ENCODE data around the gene PPP1R7. TPM values are rescaled to one million over a fixed set of nuclear protein-coding genes. Genes with fewer than 3 reads are reported as not detected.
A peak's percentile ranks its signal among the peaks of the same experiment; 100 is the strongest.

PPP1R7 gene
- total RNA-seq, 1 donor from 2014 or later, result 55.5 TPM

GRCh38 chr2:241216211-241216761, 66.0 kb downstream of the PPP1R7 start:
- H3K27ac Mint-ChIP-seq (ENCODE audit: unreplicated experiment), result peak overlapping the region; percentile 41
- peaks cover 25% of the 10 kb centered on the region for H3K4me1 Mint-ChIP-seq (ENCODE audit: unreplicated experiment)
- DNase-seq (ENCODE audit: extremely low spot score, unreplicated experiment), result no peak
- H3K36me3 Mint-ChIP-seq (ENCODE audit: unreplicated experiment), result no peaks in the 10 kb centered on the region
- no peaks in the 10 kb centered on the region for H3K9me3 Mint-ChIP-seq (ENCODE audit: unreplicated experiment)
- peaks cover 4% of the 10 kb centered on the region for H3K27me3 Mint-ChIP-seq (ENCODE audit: unreplicated experiment)
- peak overlapping the region; percentile 57 for H3K4me3 Mint-ChIP-seq (ENCODE audit: unreplicated experiment)
- TF ChIP-seq CTCF (IDR thresholded peaks at IDR 0.05), result no peak

DNA sequence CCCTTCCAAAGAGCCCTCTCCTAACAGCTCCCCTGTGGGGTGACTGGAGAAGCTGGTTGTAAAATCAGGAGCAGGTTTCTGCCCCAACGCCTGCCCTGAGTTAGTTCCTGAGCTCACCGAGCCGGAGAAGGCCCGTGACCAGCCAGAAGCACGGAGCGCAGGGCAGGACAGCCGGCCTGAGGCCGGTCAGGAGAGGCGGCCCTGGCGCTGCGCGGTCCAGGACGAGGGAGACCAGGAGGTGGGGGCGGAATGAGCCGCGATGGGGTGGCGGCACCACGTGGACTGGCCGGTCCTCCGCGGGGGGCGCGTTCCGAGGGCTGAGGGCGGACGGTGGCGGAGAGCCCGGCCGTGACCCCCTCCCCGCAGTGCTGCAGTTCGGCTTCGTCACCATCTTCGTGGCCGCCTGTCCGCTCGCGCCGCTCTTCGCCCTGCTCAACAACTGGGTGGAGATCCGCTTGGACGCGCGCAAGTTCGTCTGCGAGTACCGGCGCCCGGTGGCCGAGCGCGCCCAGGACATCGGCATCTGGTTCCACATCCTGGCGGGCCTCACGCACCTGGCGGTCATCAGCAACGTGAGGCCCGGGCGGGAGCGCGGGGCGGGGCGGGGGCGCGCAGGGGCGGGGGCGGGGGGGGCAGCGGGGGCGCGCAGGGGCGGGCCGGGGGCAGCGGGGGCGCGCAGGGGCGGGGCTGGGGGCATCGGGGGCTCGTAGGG, 67.2 kb downstream of the PPP1R7 start:
- Mint-ChIP-seq H3K9me3 (ENCODE audit: unreplicated experiment) (no peaks in the 10 kb centered on the region), H3K27me3 (ENCODE audit: unreplicated experiment) (no peaks in the 10 kb centered on the region), H3K4me1 (ENCODE audit: unreplicated experiment) (peaks cover 25% of the 10 kb centered on the region), H3K36me3 (ENCODE audit: unreplicated experiment) (no peaks in the 10 kb centered on the region), H3K27ac (ENCODE audit: unreplicated experiment) (peak overlapping the region; percentile 86), H3K4me3 (ENCODE audit: unreplicated experiment) (peak overlapping the region; percentile 74)
- no peak for TF ChIP-seq CTCF (IDR thresholded peaks at IDR 0.05)
- DNase-seq (ENCODE audit: extremely low spot score, unreplicated experiment), result no peak

DNA sequence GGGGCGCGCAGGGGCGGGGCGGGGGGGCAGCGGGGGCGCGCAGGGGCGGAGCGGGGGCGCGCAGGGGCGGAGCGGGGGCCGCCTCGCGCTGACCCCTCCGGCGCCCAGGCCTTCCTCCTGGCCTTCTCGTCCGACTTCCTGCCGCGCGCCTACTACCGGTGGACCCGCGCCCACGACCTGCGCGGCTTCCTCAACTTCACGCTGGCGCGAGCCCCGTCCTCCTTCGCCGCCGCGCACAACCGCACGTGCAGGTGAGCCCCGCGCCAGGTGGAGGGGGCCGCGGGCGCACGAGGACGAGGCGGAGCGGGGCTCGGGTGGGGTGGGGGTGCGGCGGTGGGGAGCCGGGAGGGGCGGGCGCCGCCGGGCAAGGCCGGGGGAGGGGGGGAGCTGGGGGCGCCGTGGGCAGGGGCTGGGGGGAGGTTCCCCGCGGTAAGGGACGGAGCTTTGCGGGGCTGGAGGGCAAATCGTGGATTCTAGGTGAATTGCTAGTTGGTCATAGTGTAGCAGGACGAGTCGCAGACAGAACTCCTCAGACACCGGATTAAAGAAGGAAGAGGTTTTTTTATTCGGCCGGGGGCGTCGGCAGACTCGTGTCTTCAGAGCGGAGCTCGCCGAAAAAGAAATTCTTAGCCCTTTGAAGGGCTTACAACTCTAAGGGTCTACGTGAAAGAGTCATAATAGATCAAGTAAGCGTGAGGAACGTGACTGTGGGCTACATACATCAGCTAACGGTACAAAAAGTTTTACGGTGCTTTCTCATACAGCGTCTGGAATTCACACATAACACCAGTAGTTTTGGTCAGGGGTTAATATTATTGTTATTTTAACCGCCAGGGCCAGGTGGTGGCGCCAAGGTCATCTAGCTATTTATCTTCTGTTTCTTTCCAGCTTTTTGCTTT, 68.1 kb downstream of the PPP1R7 start:
- Mint-ChIP-seq H3K27ac (ENCODE audit: unreplicated experiment) (peak overlapping the region; percentile 56), H3K4me1 (ENCODE audit: unreplicated experiment) (peaks cover 25% of the 10 kb centered on the region), H3K27me3 (ENCODE audit: unreplicated experiment) (no peaks in the 10 kb centered on the region), H3K4me3 (ENCODE audit: unreplicated experiment) (peak overlapping the region; percentile 85), H3K9me3 (ENCODE audit: unreplicated experiment) (no peaks in the 10 kb centered on the region), H3K36me3 (ENCODE audit: unreplicated experiment) (no peaks in the 10 kb centered on the region)
- TF ChIP-seq CTCF (IDR thresholded peaks at IDR 0.05), result peak; percentile 25
- no peak for DNase-seq (ENCODE audit: extremely low spot score, unreplicated experiment)

DNA sequence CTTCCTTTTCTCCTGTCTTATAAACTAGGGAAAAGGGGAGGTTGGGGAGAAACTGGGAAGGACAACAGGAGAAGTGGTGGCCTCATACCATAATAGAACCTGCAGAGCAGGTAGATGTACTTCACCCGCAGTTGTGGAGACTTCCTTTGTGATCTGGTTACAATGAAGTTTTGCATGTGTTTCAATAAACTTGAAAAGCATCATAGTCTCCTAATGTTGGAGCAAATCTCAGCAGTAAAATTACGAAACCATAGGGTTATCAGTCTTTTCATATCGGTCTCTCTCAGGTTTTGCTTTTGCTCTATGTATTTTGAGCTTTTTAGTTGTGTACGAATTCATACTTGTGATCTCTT, 68.7 kb downstream of the PPP1R7 start:
- no peak for DNase-seq (ENCODE audit: extremely low spot score, unreplicated experiment)
- no peaks in the 10 kb centered on the region for H3K27me3 Mint-ChIP-seq (ENCODE audit: unreplicated experiment)
- no peak overlapping the region for H3K27ac Mint-ChIP-seq (ENCODE audit: unreplicated experiment)
- H3K36me3 Mint-ChIP-seq (ENCODE audit: unreplicated experiment), result no peaks in the 10 kb centered on the region
- H3K9me3 Mint-ChIP-seq (ENCODE audit: unreplicated experiment), result no peaks in the 10 kb centered on the region
- H3K4me3 Mint-ChIP-seq (ENCODE audit: unreplicated experiment), result peak overlapping the region; percentile 85
- no peak for TF ChIP-seq CTCF (IDR thresholded peaks at IDR 0.05)
- peaks cover 27% of the 10 kb centered on the region for H3K4me1 Mint-ChIP-seq (ENCODE audit: unreplicated experiment)

DNA sequence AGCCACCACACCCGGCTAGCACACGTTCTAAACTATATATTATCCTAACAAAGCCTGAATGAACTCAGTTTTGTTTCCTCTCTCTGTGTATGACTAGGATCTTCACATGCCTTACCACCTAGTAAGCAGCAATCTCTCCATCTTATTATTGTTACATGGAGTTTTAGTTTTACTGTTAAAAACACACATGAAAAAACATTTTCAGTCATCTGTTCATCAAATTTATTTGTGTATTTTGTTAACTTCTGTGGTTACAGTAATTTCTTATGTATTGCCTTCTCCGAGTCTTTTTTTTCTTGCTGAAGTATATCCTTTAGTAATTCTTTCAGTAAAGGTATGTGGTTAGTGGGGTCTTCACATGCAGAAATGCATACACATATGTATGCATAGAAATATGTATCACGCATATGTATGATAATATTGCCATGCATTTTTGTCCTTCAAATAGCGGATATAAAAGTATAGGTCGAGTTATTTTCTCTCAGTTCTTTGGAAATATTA, 69.6 kb downstream of the PPP1R7 start:
- Mint-ChIP-seq H3K36me3 (ENCODE audit: unreplicated experiment) (no peaks in the 10 kb centered on the region), H3K4me1 (ENCODE audit: unreplicated experiment) (peaks cover 36% of the 10 kb centered on the region), H3K4me3 (ENCODE audit: unreplicated experiment) (no peak overlapping the region)

More for the DNA sequence above, 69.6 kb downstream of the PPP1R7 start:
- no peak for DNase-seq (ENCODE audit: extremely low spot score, unreplicated experiment)
- Mint-ChIP-seq H3K27me3 (ENCODE audit: unreplicated experiment) (no peaks in the 10 kb centered on the region), H3K27ac (ENCODE audit: unreplicated experiment) (no peak overlapping the region), H3K9me3 (ENCODE audit: unreplicated experiment) (no peaks in the 10 kb centered on the region)
- TF ChIP-seq CTCF (IDR thresholded peaks at IDR 0.05), result no peak

All from osteocyte (in vitro differentiated cells).